A673 (cell line): ENCODE measurements around the gene RMND1. TPM values are rescaled to one million over a fixed set of nuclear protein-coding genes. Genes with fewer than 3 reads are reported as not detected.
A peak's percentile ranks its signal among the peaks of the same experiment; 100 is the strongest.

Experiments used
- BruUV-seq: library from RNA; stranded (reverse); fragments of 400-500 nt; replicated peaks from 2 replicates; lab custom pipeline; 2021; lab: Mats Ljungman, UMichigan
- CTCF ChIA-PET: fragments of 300-600 bp; sonication (Branson Sonifier 250); formaldehyde crosslinking; loops from one replicate; lab custom pipeline; 2022; ENCODE audit warnings: antibody characterized with exemption; lab: Charles Lee
- POLR2A ChIA-PET: fragments of 300-600 bp; sonication (Branson Sonifier 250); formaldehyde crosslinking; loops from one replicate; lab custom pipeline; 2022; ENCODE audit warnings: antibody characterized with exemption; ENCODE audit not compliant: low non-redundant PET; lab: Charles Lee
- DNase-seq: peaks from one replicate; pipeline ENCODE4 v3.0.0-alpha.2; 2015; ENCODE audit warnings: low spot score
- H3K27ac ChIP-seq: fragments of 200-600 bp; sonication (generic); 2 replicates; pipeline ENCODE4 v1.5.1; 2016; ENCODE audit warnings: mixed run types, low read depth, mild to moderate bottlenecking, mixed read lengths, antibody characterized with exemption, low read length; ENCODE audit not compliant: poor library complexity, severe bottlenecking
- H3K27me3 ChIP-seq: fragments of 200-600 bp; sonication (generic); replicated peaks from 2 replicates; pipeline ENCODE4 v1.6.1; 2017; ENCODE audit warnings: mixed run types, low read depth, mild to moderate bottlenecking, mixed read lengths, antibody characterized with exemption, low read length; ENCODE audit not compliant: insufficient read depth, poor library complexity
- H3K36me3 ChIP-seq: fragments of 200-600 bp; sonication (generic); 2 replicates; pipeline ENCODE4 v1.6.1; 2016; ENCODE audit warnings: mixed run types, mild to moderate bottlenecking, mixed read lengths, antibody characterized with exemption, low read length; ENCODE audit not compliant: insufficient read depth, poor library complexity, severe bottlenecking
- H3K4me1 ChIP-seq: fragments of 200-600 bp; sonication (generic); 2 replicates; pipeline ENCODE4 v1.6.1; 2017; ENCODE audit warnings: mixed run types, mild to moderate bottlenecking, mixed read lengths, antibody characterized with exemption, low read length; ENCODE audit not compliant: insufficient read depth, poor library complexity, severe bottlenecking
- H3K4me3 ChIP-seq: fragments of 200-600 bp; sonication (generic); 2 replicates; pipeline ENCODE4 v1.5.1; 2016; ENCODE audit warnings: low read depth, mixed run types, mild to moderate bottlenecking, mixed read lengths, low read length; ENCODE audit not compliant: poor library complexity, severe bottlenecking
- H3K9me3 ChIP-seq: fragments of 200-600 bp; sonication (generic); 2 replicates; pipeline ENCODE4 v1.6.1; 2016; ENCODE audit warnings: mixed run types, low read depth, mild to moderate bottlenecking, mixed read lengths, antibody characterized with exemption, low read length; ENCODE audit not compliant: poor library complexity, severe bottlenecking
- CTCF ChIP-seq: fragments of 300-800, 200-600 bp; sonication (generic); conservative IDR thresholded peaks from 2 replicates; pipeline ENCODE4 v1.5.1; 2017; ENCODE audit warnings: low read depth, mild to moderate bottlenecking, antibody characterized with exemption, low read length, moderate library complexity, mixed read lengths
- EZH2 ChIP-seq: fragments of 200-600 bp; sonication (generic); IDR thresholded peaks from 2 replicates; pipeline ENCODE4 v1.6.1; 2017; ENCODE audit warnings: borderline replicate concordance, low read depth, mild to moderate bottlenecking, mixed read lengths, antibody characterized with exemption, low read length; ENCODE audit not compliant: poor library complexity, severe bottlenecking
- intact Hi-C: fragments of 100-400 bp; cut with micrococcal nuclease; formaldehyde crosslinking; loops from one replicate; pipeline ENCODE4 v1.10.0; 2022; ENCODE audit not compliant: unreplicated experiment
- total RNA-seq: library from RNA; stranded (reverse); gene quantifications from 2 replicates; pipeline ENCODE4 v1.2.3, GENCODE V29; 2021

The RMND1 gene
- total RNA-seq, 1 experiment from 2014 or later, result 25.6 TPM

- ChIA-PET POLR2A (no interaction called here), CTCF (no interaction called here)
- peak overlapping the region; percentile 63 for H3K4me3 ChIP-seq
- H3K27ac ChIP-seq, result no peak overlapping the region
- intact Hi-C loops, result no loop called here
- TF ChIP-seq EZH2, result no peak
- TF ChIP-seq CTCF, result no peak
- H3K4me1 ChIP-seq, result no peaks in the 10 kb centered on the region
- DNase-seq, result peak; percentile 53
- no peaks in the 10 kb centered on the region for H3K9me3 ChIP-seq
- BruUV-seq, result no TSS peak
- H3K36me3 ChIP-seq, result no peaks in the 10 kb centered on the region
- H3K27me3 ChIP-seq, result peaks cover 22% of the 10 kb centered on the region
Measured at GRCh38 chr6:151494235-151494935, 42.5 kb upstream of the RMND1 start.

- Histone ChIP-seq H3K27me3 (peaks cover 22% of the 10 kb centered on the region), H3K4me3 (peak within 1 kb of the TSS; percentile 63), H3K36me3 (no peaks in the 10 kb centered on the region), H3K9me3 (no peaks in the 10 kb centered on the region), H3K4me1 (no peaks in the 10 kb centered on the region), H3K27ac (no peak within 1 kb of the TSS)
- no TSS peak for BruUV-seq
- POLR2A ChIA-PET, result no interaction called here
- intact Hi-C loops, result no loop called here
- no peak for TF ChIP-seq EZH2
- no peak for TF ChIP-seq CTCF
- DNase-seq, result peak; percentile 35
- CTCF ChIA-PET, result no interaction called here
Measured at GRCh38 chr6:151493804-151494234, 41.9 kb upstream of the RMND1 start, which contains the start of gene CCDC170. CCDC170 (plus strand) TSS chr6:151494017; CDS start chr6:151494129, 112 bp downstream.

GRCh38 chr6:151493161-151493803, 41.4 kb upstream of the RMND1 start:
- Histone ChIP-seq H3K27ac (no peak overlapping the region), H3K4me1 (no peaks in the 10 kb centered on the region), H3K27me3 (peaks cover 22% of the 10 kb centered on the region), H3K9me3 (no peaks in the 10 kb centered on the region), H3K36me3 (no peaks in the 10 kb centered on the region), H3K4me3 (peak overlapping the region; percentile 63)
- ChIA-PET CTCF (no interaction called here), POLR2A (no interaction called here)
- intact Hi-C loops, result no loop called here
- no TSS peak for BruUV-seq
- TF ChIP-seq CTCF (no peak), EZH2 (no peak)
- DNase-seq, result no peak
